K562 (cell line): Measurements from ENCODE around the gene TP53I13. TPM values are rescaled to one million over a fixed set of nuclear protein-coding genes. Genes with fewer than 3 reads are reported as not detected.

Experiments
- CCAR2 ChIP-seq: fragments of 200-400 bp; formaldehyde crosslinking; IDR thresholded peaks from 2 replicates; pipeline ENCODE4 v1.6.1; 2017; ENCODE audit warnings: mild to moderate bottlenecking, low read depth, low read length
- CEBPB ChIP-seq: fragments of 450-650 bp; IDR thresholded peaks from 2 replicates; pipeline ENCODE4 v1.6.1; 2016; ENCODE audit warnings: missing genetic modification characterization, missing compliant biosample characterization
- CREBBP ChIP-seq: IDR thresholded peaks from one replicate; pipeline ENCODE4 v1.6.1; 2012; ENCODE audit warnings: low read depth, mild to moderate bottlenecking, control low read depth, inconsistent platforms, low read length
- CREM ChIP-seq: IDR thresholded peaks from 2 replicates; pipeline ENCODE4 v1.6.1; 2014; ENCODE audit warnings: antibody characterized with exemption, low read depth
- CXXC5 ChIP-seq: fragments of 250-450 bp; sonication (Bioruptor Pico); IDR thresholded peaks from 2 replicates; pipeline ENCODE4 v1.8.0; 2022; ENCODE audit warnings: inconsistent platforms, mild to moderate bottlenecking, moderate library complexity
- DMBX1 ChIP-seq: fragments of 250-450 bp; sonication (Bioruptor Pico); IDR thresholded peaks from 2 replicates; pipeline ENCODE4 v1.8.0; 2022; ENCODE audit warnings: inconsistent platforms, mild to moderate bottlenecking, moderate library complexity, borderline replicate concordance
- ESRRA ChIP-seq: fragments of 450-650 bp; IDR thresholded peaks from 2 replicates; pipeline ENCODE4 v1.6.1; 2014; ENCODE audit warnings: low read depth, mild to moderate bottlenecking, moderate library complexity, borderline replicate concordance
- GABPB1 ChIP-seq: sonication (generic); formaldehyde crosslinking; IDR thresholded peaks from 2 replicates; pipeline ENCODE4 v1.8.0; 2022; ENCODE audit warnings: mild to moderate bottlenecking, missing genetic modification reagents
- HOMEZ ChIP-seq: fragments of 250-450 bp; sonication (Bioruptor Pico); IDR thresholded peaks from 2 replicates; pipeline ENCODE4 v1.4.0; 2020; ENCODE audit warnings: mild to moderate bottlenecking, moderate library complexity
- NCOR1 ChIP-seq: fragments of 450-650 bp; IDR thresholded peaks from 2 replicates; pipeline ENCODE4 v1.6.1; 2016; ENCODE audit warnings: mild to moderate bottlenecking, moderate library complexity
- NFIX ChIP-seq: fragments of 250-450 bp; sonication (Bioruptor Pico); IDR thresholded peaks from 2 replicates; pipeline ENCODE4 v1.4.0; 2020; ENCODE audit warnings: low read depth, mild to moderate bottlenecking, moderate library complexity
- POLR2B ChIP-seq: fragments of 450-650 bp; IDR thresholded peaks from 2 replicates; pipeline ENCODE4 v1.6.1; 2018; ENCODE audit warnings: low read depth; ENCODE audit not compliant: partially characterized antibody
- RBM14 ChIP-seq: fragments of 200-400 bp; formaldehyde crosslinking; IDR thresholded peaks from 2 replicates; pipeline ENCODE4 v1.6.1; 2018; ENCODE audit warnings: low read depth, mild to moderate bottlenecking, low read length, moderate library complexity, borderline replicate concordance; ENCODE audit not compliant: insufficient read depth
- RBM15 ChIP-seq: fragments of 200-400 bp; formaldehyde crosslinking; IDR thresholded peaks from 2 replicates; pipeline ENCODE4 v1.6.1; 2018; ENCODE audit warnings: mild to moderate bottlenecking, low read length, moderate library complexity; ENCODE audit not compliant: insufficient read depth
- SIX5 ChIP-seq, 2 experiments: IDR thresholded peaks; 2 replicates each; pipeline ENCODE4 v1.6.1; 2011; ENCODE audit warnings: low read length in 2 of 2, borderline replicate concordance in 1 of 2, low read depth in 1 of 2, mild to moderate bottlenecking in 1 of 2, moderate library complexity in 1 of 2; ENCODE audit not compliant: insufficient read depth in 1 of 2
- TARDBP ChIP-seq: fragments of 450-650 bp; IDR thresholded peaks from 2 replicates; pipeline ENCODE4 v1.6.1; 2016
- TCFL5 ChIP-seq: fragments of 250-450 bp; sonication (Bioruptor Pico); conservative IDR thresholded peaks from 2 replicates; pipeline ENCODE4 v1.6.1; 2021; ENCODE audit warnings: mild to moderate bottlenecking, moderate library complexity, matching md5 sums
- TFE3 ChIP-seq: fragments of 450-650 bp; formaldehyde crosslinking; IDR thresholded peaks from 2 replicates; pipeline ENCODE4 v1.4.0; 2020; ENCODE audit warnings: mild to moderate bottlenecking, mixed read lengths
- U2AF1 ChIP-seq: fragments of 200-400 bp; formaldehyde crosslinking; optimal IDR thresholded peaks from 2 replicates; pipeline ENCODE3; 2017; ENCODE audit warnings: mild to moderate bottlenecking, low read depth, low read length, moderate library complexity
- ZBTB34 ChIP-seq: fragments of 250-450 bp; sonication (Bioruptor Pico); IDR thresholded peaks from 2 replicates; pipeline ENCODE4 v1.8.0; 2021; ENCODE audit warnings: mild to moderate bottlenecking, moderate library complexity
- ZNF146 ChIP-seq: IDR thresholded peaks from one replicate; pipeline ENCODE4 v1.6.1; 2018; ENCODE audit warnings: missing compliant biosample characterization; ENCODE audit not compliant: unreplicated experiment
- ZNF740 ChIP-seq, 3 experiments: fragments of 200-800 bp in 1 of 3; sonication (Bioruptor generic) in 1 of 3; sonication (generic) in 1 of 3; formaldehyde crosslinking in 1 of 3; IDR thresholded peaks; 2 replicates each; pipeline versions ENCODE4 v1.6.1 to v1.8.0; 2016 to 2022; ENCODE audit warnings: mild to moderate bottlenecking in 2 of 3, missing compliant biosample characterization in 2 of 3, missing genetic modification characterization in 2 of 3, missing genetic modification reagents in 1 of 3
- polyA plus RNA-seq, 8 experiments: library from polyadenylated mRNA; depleted of rRNA in 4 of 8; stranded (reverse) in 5 of 8; unstranded in 3 of 8; fragments of >200 nt; fragmentation: Nextera tagmentation in 2 of 8; fragmentation: Illumina TruSeq in 1 of 8; extraction: Ambion mirVana in 2 of 8; extraction: Trizol in 1 of 8; gene quantifications; 2 replicates each; pipeline versions ENCODE4 v1.2.1 to v1.2.3, GENCODE V29; 2011 to 2014; ENCODE audit warnings: inconsistent platforms in 1 of 8, missing spikeins in 1 of 8
- total RNA-seq, 7 experiments: library from RNA; depleted of rRNA in 6 of 7; stranded (reverse); fragments of >200 nt in 6 of 7; fragmentation: Illumina TruSeq in 2 of 7; extraction: Trizol in 2 of 7; gene quantifications; 2 replicates each; pipeline versions ENCODE4 v1.2.1 to v1.2.3, GENCODE V29; 2011 to 2021; ENCODE audit warnings: low replicate concordance in 1 of 7

The TP53I13 gene
- total and polyA plus RNA-seq, 9 of the 15 experiments (the other 6 are each of a cell fraction or from before 2014, with no cell fraction given), result 0.08 to 28.3 (median 9.1) TPM

- TF ChIP-seq RBM14 (no peak), HOMEZ (CRISPR knock-in tag) (no peak), U2AF1 (no peak), TCFL5 (no peak), ZNF740 (CRISPR knock-in tag; IDR thresholded peaks at IDR 0.05) (no peak), ZNF740 (tag; IDR thresholded peaks at IDR 0.05) (no peak), RBM15 (no peak), ZBTB34 (CRISPR knock-in tag) (no peak), CCAR2 (no peak), CEBPB (no peak), SIX5 (IDR thresholded peaks at IDR 0.05; ENCODE audit: borderline replicate concordance in 1 of 2, insufficient read depth in 1 of 2, low read depth in 1 of 2, low read length in 2 of 2) (no peak), POLR2B (no peak), CREBBP (no peak), TFE3 (no peak), NFIX (CRISPR knock-in tag) (no peak), ESRRA (no peak), NCOR1 (no peak), CXXC5 (CRISPR knock-in tag) (peak; percentile 27; the same call in 1 of the 2 replicates), GABPB1 (CRISPR knock-in tag) (peak; percentile 72), DMBX1 (CRISPR knock-in tag) (no peak), ZNF146 (CRISPR knock-in tag) (peak; percentile 31), CREM (no peak), TARDBP (no peak)
Measured at GRCh38 chr17:29593591-29594518, 25.4 kb downstream of the TP53I13 start (continued).
